Measurements from ENCODE around the gene BACE2. TPM values are rescaled to one million over a fixed set of nuclear protein-coding genes. Genes with fewer than 3 reads are reported as not detected.

Gene BACE2
- polyA plus RNA-seq, 2 of the 4 experiments (the other 2 are of a cell fraction) = 15.2 to 26.0 TPM

DNA sequence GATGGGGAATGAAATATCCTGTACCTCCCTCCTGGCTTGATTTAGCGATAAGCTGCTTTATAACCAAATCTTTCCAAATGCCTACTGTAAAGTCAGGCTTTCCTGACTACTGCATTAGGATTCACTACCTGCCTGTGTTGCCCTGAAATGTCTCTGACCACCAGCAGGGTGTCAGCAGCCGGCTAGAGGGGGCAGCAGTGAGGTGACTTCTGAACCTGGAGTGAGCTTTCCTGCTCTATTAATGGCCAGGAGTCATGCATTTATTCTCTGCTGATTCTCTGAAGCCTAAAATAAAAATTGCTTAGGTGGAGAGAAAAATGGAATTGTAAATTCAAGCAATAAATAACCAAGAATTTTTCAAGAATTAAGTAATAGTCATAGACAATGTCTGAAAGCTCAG lies 2.5 kb downstream of the BACE2 start (continued):
- TF ChIP-seq, protein P1, sequence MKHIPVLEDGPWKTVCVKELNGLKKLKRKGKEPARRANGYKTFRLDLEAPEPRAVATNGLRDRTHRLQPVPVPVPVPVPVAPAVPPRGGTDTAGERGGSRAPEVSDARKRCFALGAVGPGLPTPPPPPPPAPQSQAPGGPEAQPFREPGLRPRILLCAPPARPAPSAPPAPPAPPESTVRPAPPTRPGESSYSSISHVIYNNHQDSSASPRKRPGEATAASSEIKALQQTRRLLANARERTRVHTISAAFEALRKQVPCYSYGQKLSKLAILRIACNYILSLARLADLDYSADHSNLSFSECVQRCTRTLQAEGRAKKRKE (CRISPR knock-in tag; IDR thresholded peaks at IDR 0.05; ENCODE audit: low read depth) = no peak
- TF ChIP-seq KDM1A (IDR thresholded peaks at IDR 0.05; ENCODE audit: low read depth) (no peak), RAD21 (conservative IDR thresholded peaks at IDR 0.05 in 1 of 2, IDR thresholded peaks at IDR 0.05 in 1 of 2) (peak; percentile 25 to 31; a peak in 2 of 5 replicates), EP300 (IDR thresholded peaks at IDR 0.05) (no peak), CBX2 (IDR thresholded peaks at IDR 0.05; ENCODE audit: borderline replicate concordance, low read depth) (no peak)

DNA sequence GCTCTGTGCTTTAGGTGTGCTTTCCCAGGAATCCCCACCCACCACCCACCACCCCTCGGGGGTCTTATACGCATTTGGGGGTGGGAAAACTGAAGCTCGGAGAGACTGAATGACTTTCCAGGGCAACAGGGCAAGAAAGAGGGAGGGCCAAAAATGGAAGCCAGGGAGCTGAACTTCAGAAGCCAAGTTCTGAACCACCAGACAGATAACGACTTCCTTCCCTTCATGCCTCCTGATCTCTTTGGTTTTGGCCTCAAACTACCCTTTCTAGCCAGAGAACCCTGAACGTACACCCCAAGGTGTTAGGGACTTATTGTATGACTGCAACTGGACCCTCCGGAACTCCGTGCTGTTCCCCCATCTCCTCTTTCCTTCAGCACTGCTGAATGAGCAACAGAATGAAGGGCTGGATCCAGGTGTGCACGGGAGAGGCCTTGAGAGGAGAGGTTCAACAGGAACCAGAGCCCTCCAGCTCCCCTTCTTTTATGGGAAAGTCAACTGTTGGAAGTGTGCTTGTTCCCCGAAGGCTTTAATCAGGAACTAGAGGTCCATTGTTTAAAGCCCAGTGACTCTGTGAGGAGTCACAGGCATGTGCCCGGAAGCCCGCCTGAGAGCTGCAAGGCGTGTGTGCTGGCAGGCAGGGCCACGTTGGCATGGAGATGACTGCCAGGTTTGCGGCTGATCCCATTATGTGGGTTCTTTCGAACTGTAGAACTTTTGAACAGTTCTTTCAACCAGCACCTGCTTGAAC lies 3.1 kb downstream of the BACE2 start:
- FAIRE-seq (no peak), DNase-seq (ENCODE audit: low read depth in 1 of 2, low spot score in 1 of 2) (no peak), ATAC-seq (no peak)
- ChIA-PET CTCF (interaction anchor here (0.9 to 3.4 kb wide), 6 partner anchors 11 to 112 kb away, joined by 3 to 19 read pairs (median 4); no protein-coding TSS in a partner anchor), POLR2A (no interaction called here)
- Histone ChIP-seq H3K27ac (no peak overlapping the region), H3K4me3 (no peak overlapping the region), H3K4me1 (peaks cover 4% of the 10 kb centered on the region; the same call in 1 of the 3 replicates), H3K4me2 (no peak overlapping the region), H3K9me3 (no peaks in the 10 kb centered on the region)
- WGBS (ENCODE audit: missing lambda C conversion rate) = 70% methylated on average over 15 of the region's 15 CpGs
- TF ChIP-seq POLR2AphosphoS2 (conservative IDR thresholded peaks at IDR 0.05; ENCODE audit: low read length) (no peak), PBX3 (IDR thresholded peaks at IDR 0.05) (no peak), RCOR1 (IDR thresholded peaks at IDR 0.05; ENCODE audit: low read depth, low read length) (no peak), EHMT2 (IDR thresholded peaks at IDR 0.05; ENCODE audit: low read depth) (no peak), ESRRA (IDR thresholded peaks at IDR 0.05; ENCODE audit: borderline replicate concordance, low read length) (no peak), HDAC2 (IDR thresholded peaks at IDR 0.05) (no peak), MAFK (IDR thresholded peaks at IDR 0.05; ENCODE audit: partially characterized antibody) (no peak), MYC (IDR thresholded peaks at IDR 0.05; ENCODE audit: borderline replicate concordance, low read length) (no peak), CHD4 (IDR thresholded peaks at IDR 0.05; ENCODE audit: borderline replicate concordance) (no peak), BCL3 (IDR thresholded peaks at IDR 0.05) (no peak), FOXS1 (CRISPR knock-in tag; IDR thresholded peaks at IDR 0.05) (no peak), CEBPB (IDR thresholded peaks at IDR 0.05) (no peak), EHF (CRISPR knock-in tag; IDR thresholded peaks at IDR 0.05) (no peak)

DNA sequence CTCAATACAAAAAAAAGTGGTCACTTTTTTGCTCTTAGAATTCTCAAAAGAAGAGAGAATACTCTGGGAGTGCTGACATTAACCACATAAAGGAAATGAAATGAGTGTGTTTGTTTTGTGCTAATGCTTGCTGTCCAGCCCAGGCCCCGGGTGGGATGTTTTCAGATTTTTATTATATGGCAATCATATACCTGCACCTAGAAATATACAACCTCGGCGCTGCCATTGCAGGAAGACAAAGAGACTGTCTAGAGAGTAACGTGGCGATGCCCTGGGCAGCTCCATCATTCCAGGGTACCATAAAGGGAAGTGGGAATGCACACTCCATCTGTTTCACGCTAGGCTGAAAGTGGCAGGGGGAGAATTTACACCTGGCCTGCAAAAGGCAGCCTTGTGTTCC lies 7.1 kb downstream of the BACE2 start:
- WGBS (ENCODE audit: missing lambda C conversion rate) = 89% methylated on average over 6 of the region's 6 CpGs
- no peaks in the 10 kb centered on the region for H3K4me1 ChIP-seq
- H3K9me3 ChIP-seq = no peaks in the 10 kb centered on the region
- ChIA-PET POLR2A (no interaction called here), CTCF (no interaction called here)
- no peak overlapping the region for H3K4me3 ChIP-seq
- H3K27ac ChIP-seq = no peak overlapping the region
- DNase-seq (ENCODE audit: low read depth in 1 of 2, low spot score in 1 of 2) (no peak), FAIRE-seq (no peak), ATAC-seq (no peak)
- no peak overlapping the region for H3K4me2 ChIP-seq
- TF ChIP-seq, protein P2, sequence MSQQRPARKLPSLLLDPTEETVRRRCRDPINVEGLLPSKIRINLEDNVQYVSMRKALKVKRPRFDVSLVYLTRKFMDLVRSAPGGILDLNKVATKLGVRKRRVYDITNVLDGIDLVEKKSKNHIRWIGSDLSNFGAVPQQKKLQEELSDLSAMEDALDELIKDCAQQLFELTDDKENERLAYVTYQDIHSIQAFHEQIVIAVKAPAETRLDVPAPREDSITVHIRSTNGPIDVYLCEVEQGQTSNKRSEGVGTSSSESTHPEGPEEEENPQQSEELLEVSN (IDR thresholded peaks at IDR 0.05; ENCODE audit: borderline replicate concordance, low read depth) = no peak
- TF ChIP-seq RCOR1 (IDR thresholded peaks at IDR 0.05; ENCODE audit: low read depth, low read length) (no peak), TP53 (CRISPR knock-in tag; IDR thresholded peaks at IDR 0.05) (no peak), EHF (CRISPR knock-in tag; IDR thresholded peaks at IDR 0.05) (no peak)
